Right renal pelvis (tissue), 4 donors: Measurements from ENCODE around the gene KRTAP10-6. TPM values are rescaled to one million over a fixed set of nuclear protein-coding genes. Genes with fewer than 3 reads are reported as not detected.
"Not testable (repeated sequence)": the region's sequence is repeated elsewhere in the genome, so short reads cannot be mapped to it uniquely, and the experiment has no call there.

Source experiments
- DNase-seq, 4 donors: peaks; one replicate each; pipeline ENCODE4 v3.0.0-alpha.2; 2013; ENCODE audit warnings: low read depth in 4 of 4, low spot score in 3 of 4, missing footprints in 1 of 4
- polyA plus RNA-seq, 4 donors: library from polyadenylated mRNA; unstranded; fragments of 120-200 nt; gene quantifications; one replicate each; pipeline ENCODE4 v1.2.1, GENCODE V29; 2013; ENCODE audit not compliant: insufficient read length in 4 of 4

The KRTAP10-6 gene
- polyA plus RNA-seq, 4 donors: not detected

GRCh38 chr21:44564886-44565598, 27.3 kb downstream of the KRTAP10-6 start:
- DNase-seq: no peak

GRCh38 chr21:44564099-44564498, 28.2 kb downstream of the KRTAP10-6 start:
- no peak for DNase-seq

- DNase-seq: no peak
Observed at GRCh38 chr21:44558695-44559094, 33.6 kb downstream of the KRTAP10-6 start, which contains the start of gene KRTAP10-3. Gene KRTAP10-3 (minus strand): TSS chr21:44558795. CDS start chr21:44558715, 80 bp downstream.

GRCh38 chr21:44558329-44558675, 34.0 kb downstream of the KRTAP10-6 start:
- not testable (repeated sequence) for DNase-seq

GRCh38 chr21:44557491-44558328, 34.6 kb downstream of the KRTAP10-6 start:
- DNase-seq: no peak

- no peak for DNase-seq
Observed at GRCh38 chr21:44556879-44557278, 35.4 kb downstream of the KRTAP10-6 start.

GRCh38 chr21:44555200-44555875, 37.0 kb downstream of the KRTAP10-6 start:
- no peak for DNase-seq

GRCh38 chr21:44552681-44553080, 39.6 kb downstream of the KRTAP10-6 start:
- no peak for DNase-seq

- no peak for DNase-seq
Observed at GRCh38 chr21:44552136-44552535, 40.2 kb downstream of the KRTAP10-6 start.

- no peak for DNase-seq
Observed at GRCh38 chr21:44551340-44551961, 40.9 kb downstream of the KRTAP10-6 start, which contains the start of gene KRTAP10-2. Gene KRTAP10-2 (minus strand): TSS chr21:44551505. CDS start chr21:44551458, 47 bp downstream.

- no peak for DNase-seq
Observed at GRCh38 chr21:44550807-44551206, 41.5 kb downstream of the KRTAP10-6 start.

- not testable (repeated sequence) for DNase-seq
Observed at GRCh38 chr21:44550285-44550684, 42.0 kb downstream of the KRTAP10-6 start.

- no peak for DNase-seq
Observed at GRCh38 chr21:44549525-44550211, 42.6 kb downstream of the KRTAP10-6 start.

GRCh38 chr21:44548922-44549321, 43.4 kb downstream of the KRTAP10-6 start:
- no peak for DNase-seq

GRCh38 chr21:44548381-44548780, 43.9 kb downstream of the KRTAP10-6 start:
- DNase-seq: no peak

- DNase-seq: no peak
Observed at GRCh38 chr21:44547656-44548331, 44.5 kb downstream of the KRTAP10-6 start.

GRCh38 chr21:44544566-44544965, 47.7 kb downstream of the KRTAP10-6 start:
- no peak for DNase-seq

GRCh38 chr21:44542716-44543115, 49.6 kb downstream of the KRTAP10-6 start:
- no peak for DNase-seq
